Bone marrow (tissue), 2 donors: Measurements from ENCODE around the gene NDRG4.
"Not testable (repeated sequence)": the region's sequence is repeated elsewhere in the genome, so short reads cannot be mapped to it uniquely, and the experiment has no call there.

ENCODE experiments used
- DNase-seq, 2 donors: peaks; one replicate each; lab custom pipeline; 2025; lab: John Stamatoyannopoulos, UW

NDRG4 gene

DNA sequence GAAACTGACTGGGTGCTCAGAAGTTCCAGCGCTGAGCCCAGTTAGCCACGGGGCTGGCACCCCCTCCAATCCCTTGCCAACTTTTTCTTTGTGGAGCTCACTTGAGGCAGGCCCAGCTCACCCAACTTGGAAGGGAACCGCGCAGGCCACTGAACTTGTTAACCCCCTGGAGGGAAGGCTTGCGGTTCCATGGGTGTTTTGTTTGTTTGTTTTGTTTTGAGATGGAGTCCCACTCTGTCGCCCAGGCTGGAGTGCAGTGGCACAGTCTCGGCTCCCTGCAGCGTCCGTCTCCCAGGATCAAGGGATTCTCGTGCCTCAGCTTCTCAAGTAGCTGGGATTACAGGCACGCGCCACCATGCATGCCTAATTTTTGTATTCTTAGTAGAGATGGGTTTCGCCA lies 34.1 kb upstream of the NDRG4 start:
- no peak for DNase-seq

- DNase-seq, result no peak
These were observed 33.5 kb upstream of the NDRG4 start for GRCh38 chr16:58466396-58466795.

DNA sequence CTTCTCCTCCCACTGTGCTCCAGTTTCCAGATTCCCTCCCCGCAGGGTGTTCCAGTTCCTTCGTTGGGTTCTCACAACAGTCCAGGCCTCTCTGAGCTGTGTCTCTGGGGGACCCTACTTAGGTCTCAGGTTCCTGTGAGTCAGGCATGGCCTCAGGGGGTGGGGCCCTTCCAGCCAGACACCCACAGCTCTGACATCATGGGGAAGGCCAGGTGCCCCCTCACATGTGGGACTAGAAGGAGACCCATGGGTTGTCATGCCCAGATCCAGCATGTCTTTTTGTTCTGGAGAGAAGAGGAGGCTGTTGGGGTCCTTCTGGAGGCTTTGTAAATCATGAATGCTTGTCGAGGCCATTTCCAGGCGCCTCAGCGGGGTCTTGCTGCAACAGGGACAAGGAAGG lies 32.0 kb upstream of the NDRG4 start:
- DNase-seq, result no peak

DNA sequence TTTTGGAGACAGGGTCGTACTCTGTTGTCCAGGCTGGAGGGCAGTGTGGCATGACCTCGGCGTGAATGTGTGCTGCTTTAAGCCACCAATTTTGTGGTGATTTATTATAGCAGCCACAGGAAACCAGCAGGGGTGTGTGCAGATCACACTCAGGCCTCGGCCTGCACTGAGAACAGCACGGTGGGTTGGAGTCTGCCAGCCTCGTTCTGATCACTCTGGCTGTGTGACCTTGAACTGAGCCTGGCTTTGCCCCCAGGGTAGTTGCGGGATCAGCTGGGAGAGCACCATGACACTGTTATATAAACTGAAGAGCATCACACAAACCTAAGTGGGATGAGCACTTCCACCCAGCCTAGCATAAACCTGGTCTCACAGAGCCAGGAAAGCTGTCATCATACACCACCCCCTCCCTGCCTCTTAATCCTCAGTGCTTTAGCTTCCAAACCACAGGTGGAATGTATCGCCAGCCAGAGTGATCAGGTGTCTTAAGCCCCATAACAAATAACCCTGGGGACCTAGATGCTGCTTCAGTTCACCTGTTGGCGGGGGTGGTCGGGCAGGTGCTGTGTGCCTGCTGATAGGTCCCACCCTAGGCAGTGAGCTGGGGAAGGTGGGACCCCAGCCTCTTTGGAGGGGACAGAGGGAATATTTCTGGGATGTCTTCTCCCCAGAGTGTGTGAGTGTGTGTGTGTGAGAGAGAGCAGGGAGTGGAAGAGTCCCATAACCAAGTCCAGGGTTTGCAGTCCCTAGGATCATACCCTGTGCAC lies 28.6 kb upstream of the NDRG4 start:
- no peak for DNase-seq

DNA sequence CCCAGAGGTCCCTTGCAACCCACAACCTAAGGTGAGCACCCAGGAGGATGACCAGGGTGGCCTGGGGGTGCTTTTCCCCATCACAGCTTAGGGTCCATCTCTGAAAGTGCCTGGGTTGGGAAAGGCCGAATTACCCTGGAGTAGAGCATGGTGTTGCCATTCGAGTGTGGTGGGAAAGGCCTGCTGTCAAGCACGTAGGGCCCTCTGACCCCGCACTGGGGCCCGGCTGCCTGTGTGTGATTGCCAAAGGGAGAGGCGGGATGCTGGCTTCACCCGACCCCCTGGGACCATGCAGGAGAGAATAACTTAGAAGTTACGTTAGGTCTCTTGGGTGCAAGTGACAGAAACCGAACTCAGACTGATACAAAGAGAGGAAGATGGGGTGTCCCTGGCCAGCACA lies 27.7 kb upstream of the NDRG4 start:
- no peak for DNase-seq

GRCh38 chr16:58472827-58473226 lies 27.1 kb upstream of the NDRG4 start:
- DNase-seq, result no peak

DNA sequence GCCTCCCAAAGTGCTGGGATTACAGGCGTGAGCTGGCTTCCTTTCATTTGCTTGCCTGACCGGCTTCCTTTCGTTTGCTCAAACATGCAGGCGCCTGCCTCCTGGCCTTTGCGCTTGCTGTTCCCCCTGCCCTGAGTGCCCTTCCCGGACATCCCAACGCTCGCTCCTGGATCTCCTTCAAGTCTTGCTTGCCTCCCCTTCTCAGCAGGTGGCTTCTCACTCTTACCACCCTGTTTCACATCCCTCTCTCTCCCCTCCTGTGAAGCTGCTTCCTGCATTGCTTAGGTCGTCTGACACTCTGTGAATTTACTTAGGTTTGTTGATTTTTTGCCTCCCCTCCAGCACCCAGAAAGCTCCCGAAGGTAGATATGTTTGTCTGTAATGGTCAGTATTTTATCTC lies 25.6 kb upstream of the NDRG4 start:
- no peak for DNase-seq

DNA sequence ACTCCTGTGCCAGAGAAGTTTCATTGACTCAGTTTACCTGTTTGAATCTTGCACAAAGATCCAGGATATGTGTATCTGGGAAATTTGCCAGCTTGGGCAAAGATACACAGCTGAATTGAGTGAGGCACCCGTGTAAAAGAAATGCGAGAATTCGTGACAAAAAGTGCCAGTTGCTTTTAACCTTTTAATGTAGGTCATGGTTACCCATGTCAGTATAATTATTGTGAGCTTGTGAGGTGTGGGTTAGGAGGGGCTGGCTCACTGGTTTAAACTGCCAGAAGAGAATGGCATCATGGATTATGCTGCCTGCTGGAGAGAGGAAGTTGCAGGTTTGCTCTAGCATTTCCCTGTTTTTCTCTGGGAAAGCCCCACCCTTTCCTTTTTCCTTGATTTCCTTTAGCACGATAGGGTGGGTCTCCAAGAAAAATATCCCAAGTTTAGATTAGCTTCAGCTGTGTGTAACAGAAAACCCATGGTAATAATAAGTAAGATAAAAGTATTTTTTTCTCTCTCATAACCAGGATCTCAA lies 24.8 kb upstream of the NDRG4 start:
- no peak for DNase-seq

- DNase-seq, result no peak
These were observed 23.2 kb upstream of the NDRG4 start for GRCh38 chr16:58476791-58477190.

- no peak for DNase-seq
These were observed 21.5 kb upstream of the NDRG4 start for GRCh38 chr16:58478427-58478826.

DNA sequence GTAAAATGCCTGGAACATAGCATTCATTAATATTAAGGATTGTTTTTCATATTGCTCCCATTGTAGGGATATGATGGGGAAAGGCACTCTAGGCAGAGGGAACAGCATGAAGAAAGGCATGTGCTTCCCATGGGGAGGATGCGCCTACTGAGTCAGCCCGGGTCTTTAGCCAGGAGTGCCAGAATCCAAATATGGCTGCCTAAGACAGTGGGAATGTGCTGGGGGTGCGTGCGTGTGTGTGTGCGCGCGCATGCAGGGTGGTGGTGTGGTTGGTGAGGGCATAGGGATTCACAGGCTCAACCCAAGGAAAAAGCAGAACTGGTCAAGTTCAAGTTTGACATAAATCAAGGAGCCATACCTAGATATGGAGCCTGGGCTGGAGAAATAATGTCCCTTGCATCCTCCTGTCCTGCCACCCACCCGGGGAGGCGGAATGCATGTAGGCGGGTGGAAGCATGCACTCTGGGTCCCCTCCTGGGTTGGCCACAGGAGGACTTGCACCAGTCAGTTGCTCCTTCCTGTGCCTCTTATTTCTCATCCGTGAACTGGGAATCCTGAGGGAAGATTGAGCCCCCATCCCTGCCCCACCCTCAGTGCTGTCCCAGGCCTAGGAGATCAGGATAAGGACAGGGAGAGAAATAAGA lies 18.6 kb upstream of the NDRG4 start:
- no peak for DNase-seq

DNA sequence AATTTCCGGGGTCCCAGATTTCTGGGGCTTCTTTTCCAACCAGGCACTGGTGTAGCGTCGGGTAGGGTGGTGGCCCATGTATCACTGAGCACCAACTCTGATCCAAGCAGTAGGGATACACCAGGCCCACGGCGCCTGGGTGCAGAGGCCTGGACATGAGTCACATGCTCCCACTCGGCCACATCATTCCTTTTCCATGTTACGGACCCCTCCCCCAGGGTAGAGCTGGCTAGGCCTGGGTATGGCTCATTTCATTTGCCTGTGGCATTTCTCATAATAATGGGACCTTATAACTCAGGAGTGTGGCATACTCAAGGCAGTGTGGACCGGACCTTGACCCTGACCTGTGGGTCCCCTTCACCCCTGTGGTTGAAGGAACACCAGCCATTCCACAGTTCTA lies 18.0 kb upstream of the NDRG4 start:
- no peak for DNase-seq

GRCh38 chr16:58485184-58485887 lies 14.6 kb upstream of the NDRG4 start:
- no peak for DNase-seq

- DNase-seq, result peak; percentile 12 to 33
These were observed 12.2 kb upstream of the NDRG4 start for GRCh38 chr16:58487566-58488351.

- no peak for DNase-seq
These were observed 11.4 kb upstream of the NDRG4 start for GRCh38 chr16:58488531-58488930.

- no peak for DNase-seq
These were observed 9.9 kb upstream of the NDRG4 start for GRCh38 chr16:58490065-58490464.

DNA sequence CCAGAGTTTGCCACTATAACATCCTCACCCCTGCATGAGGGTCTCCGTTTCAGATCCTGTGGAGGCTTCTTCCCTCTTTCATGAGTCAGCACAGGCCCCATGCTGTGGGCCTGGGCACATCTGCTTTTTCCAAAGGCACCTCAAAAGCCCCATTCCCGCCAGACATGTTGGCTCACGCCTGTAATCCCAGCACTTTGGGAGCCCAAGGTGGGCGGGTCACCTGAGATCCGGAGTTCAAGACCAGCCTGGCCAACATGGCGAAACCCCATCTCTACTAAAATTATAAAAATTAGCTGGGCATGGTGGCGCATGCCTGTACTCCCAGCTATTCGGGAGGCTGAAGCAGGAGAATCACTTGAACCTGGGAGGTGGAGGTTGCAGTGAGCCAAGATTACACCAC lies 9.4 kb upstream of the NDRG4 start:
- DNase-seq, result not testable (repeated sequence)

DNA sequence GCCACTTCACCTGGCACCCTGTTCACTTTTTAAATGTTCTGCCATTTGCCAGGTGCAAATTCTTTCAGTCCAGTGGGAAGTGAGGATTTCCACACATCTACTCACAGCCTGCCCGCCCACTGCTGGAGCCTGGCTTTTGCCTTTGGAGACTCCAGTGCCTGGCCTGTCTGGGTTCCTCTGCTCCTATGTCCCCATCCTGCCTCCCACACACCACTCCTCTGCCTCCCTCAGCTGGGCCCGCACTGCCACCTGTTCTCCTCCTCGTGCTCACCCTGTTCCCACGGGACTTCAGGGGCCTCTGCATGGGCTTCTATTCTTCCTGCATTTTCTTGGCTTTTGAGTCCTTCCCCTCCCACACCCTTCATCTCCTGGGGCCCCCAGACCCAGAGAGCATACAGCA lies 7.9 kb upstream of the NDRG4 start:
- DNase-seq, result no peak

DNA sequence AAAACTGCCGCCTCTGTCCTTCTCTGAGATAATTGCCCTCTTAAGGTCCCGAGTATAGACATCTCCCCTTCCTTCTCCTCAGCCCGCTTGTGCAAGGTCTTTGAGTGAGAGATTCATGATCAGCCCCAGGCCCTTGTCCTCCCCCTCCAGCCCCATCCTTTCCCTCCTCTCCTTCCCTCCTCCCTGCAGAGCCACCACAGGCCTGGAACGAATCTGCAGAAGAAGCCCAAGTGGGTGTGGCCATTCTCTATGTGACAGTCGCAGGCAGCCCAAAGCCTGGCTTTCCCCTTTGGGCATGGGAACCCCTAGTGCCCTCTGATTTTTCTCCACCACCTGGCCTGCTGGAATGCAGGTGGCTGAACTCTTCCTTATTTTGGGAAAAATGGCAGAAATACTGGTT lies 7.2 kb upstream of the NDRG4 start:
- DNase-seq, result no peak

DNA sequence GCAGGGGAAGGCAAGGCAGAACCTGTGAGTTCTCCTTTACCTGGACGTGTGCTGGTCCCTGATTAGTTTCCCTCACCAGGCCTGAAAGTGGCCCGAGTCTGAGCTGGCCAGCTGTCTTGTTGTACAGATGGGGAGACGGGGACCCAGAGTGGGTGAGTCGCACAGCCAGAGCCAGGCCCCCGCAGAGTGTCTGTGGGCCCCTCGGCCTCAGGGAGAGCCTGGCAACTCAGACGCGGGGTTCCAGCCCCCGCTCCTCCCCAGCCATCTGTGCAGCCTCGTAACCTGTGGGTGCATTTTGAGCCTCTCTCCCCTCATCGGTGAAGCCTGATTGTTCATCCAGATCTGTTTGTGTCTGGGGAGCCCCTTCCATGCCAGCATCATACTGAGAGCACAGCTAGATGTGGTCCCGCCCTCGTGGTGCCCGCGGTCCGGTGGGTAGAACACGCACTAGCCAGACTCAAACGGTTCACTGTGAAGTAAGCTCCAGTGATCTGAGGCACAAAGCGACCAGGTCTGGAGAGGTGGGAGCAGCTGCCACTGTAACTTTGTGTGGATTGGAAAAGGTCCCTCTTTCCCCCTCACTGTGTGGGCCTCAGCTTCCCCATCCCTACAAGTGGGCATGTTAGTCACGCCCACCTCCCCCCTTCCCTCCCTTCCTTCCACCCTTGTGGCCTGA lies 6.0 kb upstream of the NDRG4 start:
- DNase-seq, result no peak

DNA sequence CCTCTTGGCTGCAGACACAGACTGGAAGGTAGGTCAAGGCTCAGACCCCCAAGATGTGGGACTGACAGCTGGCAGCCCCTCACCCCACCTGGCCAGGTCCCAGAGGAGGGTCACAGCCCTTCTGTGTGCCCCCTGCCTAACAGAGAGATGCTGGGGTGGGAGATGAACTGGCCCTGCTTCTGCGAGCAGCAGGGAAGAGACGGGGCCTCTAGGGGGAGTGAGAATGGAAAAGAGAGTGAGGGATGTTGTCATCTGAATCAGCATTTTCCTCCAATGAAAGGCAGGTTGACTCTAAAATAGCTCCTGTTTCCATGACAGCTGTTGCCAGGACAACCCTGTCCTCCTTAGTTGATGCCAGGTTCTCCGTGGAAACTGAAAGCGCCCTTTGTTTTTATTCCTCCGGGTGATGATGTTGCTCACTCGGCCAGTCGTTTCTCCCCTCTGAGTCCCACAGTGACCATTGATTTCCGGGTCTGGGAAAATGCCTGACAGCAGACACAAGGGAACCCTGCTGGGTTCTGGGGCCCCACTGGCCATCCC lies 4.9 kb upstream of the NDRG4 start:
- DNase-seq, result peak in 1 of 2 donors; percentile 69
